HAP-1 (cell line): ENCODE measurements around the gene CREBZF.
"Not testable (repeated sequence)": the region's sequence is repeated elsewhere in the genome, so short reads cannot be mapped to it uniquely, and the experiment has no call there.

Source experiments
- DNase-seq, 2 experiments: peaks; one replicate each; pipeline ENCODE4 v3.0.0-alpha.2; 2016 to 2020; ENCODE audit warnings: low spot score in 2 of 2
- H3K27me3 ChIP-seq: fragments of 250-450 bp; sonication (Bioruptor Pico); 2 replicates; pipeline ENCODE4 v1.5.1; 2020; ENCODE audit warnings: low read depth, mild to moderate bottlenecking, moderate library complexity
- H3K36me3 ChIP-seq: fragments of 250-450 bp; sonication (Bioruptor Pico); replicated peaks from 2 replicates; pipeline ENCODE4 v1.5.1; 2020; ENCODE audit warnings: mild to moderate bottlenecking
- H3K4me1 ChIP-seq: fragments of 250-450 bp; sonication (Bioruptor Pico); 2 replicates; pipeline ENCODE4 v1.5.1; 2020; ENCODE audit warnings: mild to moderate bottlenecking
- H3K4me3 ChIP-seq: fragments of 250-450 bp; sonication (Bioruptor Pico); 2 replicates; pipeline ENCODE4 v1.5.1; 2020; ENCODE audit warnings: mild to moderate bottlenecking, moderate library complexity
- H3K9me3 ChIP-seq: fragments of 250-450 bp; sonication (Bioruptor Pico); 2 replicates; pipeline ENCODE4 v1.5.1; 2020; ENCODE audit warnings: mild to moderate bottlenecking, moderate library complexity
- in situ Hi-C: fragments of 300-500 bp; cut with MboI; formaldehyde crosslinking; loops from 3 replicates; pipeline ENCODE4 v1.14.3; 2020; ENCODE audit warnings: low sequenced_read_pairs, inconsistent platforms, mixed read lengths

Gene CREBZF

DNA sequence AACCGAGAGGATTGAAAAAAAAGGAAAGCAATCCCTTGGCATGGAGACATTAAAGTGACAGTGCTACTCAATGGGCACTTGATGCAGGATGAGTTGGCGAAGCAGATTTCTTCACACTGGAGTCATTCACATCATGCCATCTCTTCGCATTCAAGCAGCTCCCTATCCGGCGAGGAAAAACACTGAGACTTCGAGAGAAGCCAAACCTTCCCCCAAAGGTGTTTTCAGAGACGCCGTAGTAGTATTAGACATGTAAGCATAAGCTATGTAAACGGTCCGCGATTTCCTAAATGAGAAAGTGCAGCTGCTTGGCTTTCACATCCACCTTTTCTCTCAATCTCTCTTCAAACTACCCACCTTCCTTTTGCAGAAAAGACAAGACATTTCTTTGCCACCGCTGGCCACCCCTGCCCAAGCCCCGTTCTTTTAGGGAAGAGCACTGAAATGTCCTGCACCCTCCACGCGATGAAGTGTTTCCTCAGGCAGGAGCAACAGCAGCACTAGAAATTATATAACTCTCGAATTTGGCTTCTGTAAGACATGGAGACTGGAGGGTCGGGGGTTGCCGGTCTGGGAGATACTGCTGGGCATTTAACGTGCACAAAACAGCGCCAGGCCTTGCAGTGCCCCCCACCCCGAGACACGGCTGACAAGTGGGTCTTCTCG lies 37.5 kb downstream of the CREBZF start, which contains the start of gene DLG2:
Gene DLG2, minus strand, starts transcription at position 13 of the 666 bp plus-strand sequence.
- Histone ChIP-seq H3K27me3 (no peaks in the 10 kb centered on the region), H3K9me3 (no peaks in the 10 kb centered on the region), H3K36me3 (peaks cover 6% of the 10 kb centered on the region), H3K4me3 (peak within 1 kb of the TSS; percentile 84), H3K4me1 (peaks cover 35% of the 10 kb centered on the region)
- in situ Hi-C loops = no loop called here
- peak in 1 of 2 experiments; percentile 25 for DNase-seq

DNA sequence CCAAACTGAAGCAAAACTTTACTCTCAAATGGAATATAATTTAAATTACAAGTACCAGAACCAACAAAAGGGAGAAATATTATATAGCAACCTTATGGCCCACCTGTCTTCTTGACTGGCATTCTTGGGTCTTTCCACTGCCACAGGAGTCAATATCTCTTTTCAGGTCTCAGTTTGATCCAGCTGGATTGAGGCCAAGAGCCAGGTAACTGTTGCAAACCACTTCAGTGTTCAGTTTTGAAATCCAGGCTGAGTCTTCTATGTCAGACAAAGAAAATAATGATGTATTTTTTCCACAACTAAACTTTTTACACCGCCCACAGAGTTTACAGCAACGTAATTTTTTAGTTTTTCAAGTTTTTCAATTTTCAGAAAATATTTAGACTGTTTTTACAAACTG lies 38.4 kb downstream of the CREBZF start:
- Histone ChIP-seq H3K4me1 (peaks cover 35% of the 10 kb centered on the region), H3K27me3 (no peaks in the 10 kb centered on the region), H3K9me3 (no peaks in the 10 kb centered on the region), H3K36me3 (peaks cover 3% of the 10 kb centered on the region), H3K4me3 (peak overlapping the region; percentile 84)
- in situ Hi-C loops = no loop called here
- no peak for DNase-seq

DNA sequence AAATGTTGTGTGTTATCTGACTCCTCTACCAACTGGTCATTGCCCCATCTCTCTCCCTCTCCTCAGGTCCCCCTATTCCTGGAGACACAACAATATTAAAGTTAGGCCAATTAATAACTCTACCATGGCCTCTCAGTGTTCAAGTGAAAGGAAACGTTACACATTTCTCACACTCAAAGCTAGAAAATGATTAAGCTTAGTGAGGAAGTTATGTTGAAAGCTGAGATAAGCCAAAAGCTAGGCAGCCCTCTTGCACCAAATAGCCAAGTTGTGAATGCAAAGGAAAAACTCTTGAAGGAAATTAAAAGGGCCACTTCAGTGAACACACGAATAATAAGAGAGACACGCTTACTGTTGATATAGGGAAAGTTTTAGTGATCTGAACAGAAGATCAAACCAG lies 44.7 kb downstream of the CREBZF start:
- H3K4me3 ChIP-seq = no peak overlapping the region
- DNase-seq = no peak
- in situ Hi-C loops = no loop called here

DNA sequence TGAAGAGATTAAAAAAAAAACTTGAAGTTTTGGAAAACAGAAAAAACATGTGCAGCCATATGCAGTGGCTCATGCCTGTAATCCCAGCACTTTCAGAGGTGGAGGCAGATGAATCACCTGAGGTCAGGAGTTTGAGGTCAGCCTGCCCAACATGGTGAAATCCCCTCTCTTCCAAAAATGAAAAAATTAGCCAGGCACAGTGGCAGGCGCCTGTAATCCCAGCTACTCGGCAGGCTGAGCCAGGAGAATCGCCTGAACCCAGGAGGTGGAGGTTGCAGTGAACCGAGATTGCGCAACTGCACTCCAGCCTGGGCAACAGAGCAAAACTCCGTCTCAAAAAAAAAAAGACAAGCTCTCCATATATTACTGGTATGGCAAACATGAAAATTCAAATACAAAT lies 45.4 kb downstream of the CREBZF start:
- DNase-seq = no peak
- in situ Hi-C loops = no loop called here
- peaks cover 5% of the 10 kb centered on the region; the same call in 1 of the 2 replicates for H3K4me1 ChIP-seq
- no peaks in the 10 kb centered on the region for H3K27me3 ChIP-seq
- no peaks in the 10 kb centered on the region for H3K36me3 ChIP-seq
- H3K9me3 ChIP-seq = no peaks in the 10 kb centered on the region
- H3K4me3 ChIP-seq = no peak overlapping the region

More for the DNA sequence above, 44.7 kb downstream of the CREBZF start:
- Histone ChIP-seq H3K27me3 (no peaks in the 10 kb centered on the region), H3K9me3 (no peaks in the 10 kb centered on the region), H3K4me1 (peaks cover 7% of the 10 kb centered on the region; the same call in 1 of the 2 replicates), H3K36me3 (no peaks in the 10 kb centered on the region)

DNA sequence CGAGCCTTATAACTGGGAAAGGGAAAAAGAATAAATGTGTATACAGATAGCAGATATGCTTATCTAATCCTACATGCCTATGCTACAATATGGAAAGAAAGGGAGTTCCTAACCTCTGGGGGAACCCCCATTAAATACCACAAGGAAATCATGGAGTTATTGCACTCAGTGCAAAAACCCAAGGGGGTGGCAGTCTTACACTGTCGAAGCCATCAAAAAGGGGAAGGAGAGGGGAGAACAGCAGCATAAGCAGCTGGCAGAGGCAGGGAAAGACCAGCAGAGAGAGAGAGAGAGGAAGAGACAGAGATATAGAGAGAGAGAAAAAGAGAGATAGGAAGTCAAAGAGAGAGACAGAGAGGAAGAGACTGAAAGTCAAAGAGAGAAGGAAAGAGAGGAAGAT lies 53.3 kb downstream of the CREBZF start:
- H3K9me3 ChIP-seq, H3K36me3 ChIP-seq, H3K27me3 ChIP-seq, H3K4me3 ChIP-seq, in situ Hi-C loops, DNase-seq: not testable (repeated sequence)
- H3K4me1 ChIP-seq = peaks cover 10% of the 10 kb centered on the region
